Activated CD4-positive, alpha-beta T cell treated with anti-CD3 and anti-CD28 coated beads, Interleukin-2, amount 10 ng/mL, durations not matched to agents 7 days and 5 days (primary cell): Measurements from ENCODE around the gene TFF3. TPM values are rescaled to one million over a fixed set of nuclear protein-coding genes. Genes with fewer than 3 reads are reported as not detected.
A peak's percentile ranks its signal among the peaks of the same experiment; 100 is the strongest.

ENCODE experiments used
- CTCF ChIA-PET: fragments of 350-600 bp; sonication (Branson Sonifier 250); formaldehyde crosslinking; loops from one replicate; lab custom pipeline; 2021; ENCODE audit warnings: antibody characterized with exemption; lab: Charles Lee
- POLR2A ChIA-PET: fragments of 350-600 bp; sonication (Branson Sonifier 250); formaldehyde crosslinking; loops from one replicate; lab custom pipeline; 2021; ENCODE audit warnings: antibody characterized with exemption; lab: Charles Lee
- DNase-seq: peaks from one replicate; pipeline ENCODE4 v3.0.0-alpha.2; 2020
- H3K27ac Mint-ChIP-seq: one replicate; pipeline ENCODE4 v1.8.0; 2021; ENCODE audit warnings: mild to moderate bottlenecking, moderate library complexity, mixed read lengths
- H3K27me3 Mint-ChIP-seq: one replicate; pipeline ENCODE4 v1.8.0; 2021; ENCODE audit warnings: mixed read lengths
- H3K36me3 Mint-ChIP-seq: one replicate; pipeline ENCODE4 v1.8.0; 2021; ENCODE audit warnings: low read depth, mixed read lengths
- H3K4me1 Mint-ChIP-seq: one replicate; pipeline ENCODE4 v1.8.0; 2021; ENCODE audit warnings: mixed read lengths
- H3K4me3 Mint-ChIP-seq: one replicate; pipeline ENCODE4 v1.8.0; 2021; ENCODE audit warnings: mild to moderate bottlenecking, moderate library complexity, mixed read lengths
- H3K9me3 Mint-ChIP-seq: one replicate; pipeline ENCODE4 v1.8.0; 2021; ENCODE audit warnings: mixed read lengths
- total RNA-seq, 2 experiments: library from RNA; stranded (reverse); gene quantifications; one replicate each; pipeline ENCODE4 v1.2.3, GENCODE V29; 2021

TFF3 gene
- total RNA-seq, 2 experiments from 2014 or later, result not detected

DNA sequence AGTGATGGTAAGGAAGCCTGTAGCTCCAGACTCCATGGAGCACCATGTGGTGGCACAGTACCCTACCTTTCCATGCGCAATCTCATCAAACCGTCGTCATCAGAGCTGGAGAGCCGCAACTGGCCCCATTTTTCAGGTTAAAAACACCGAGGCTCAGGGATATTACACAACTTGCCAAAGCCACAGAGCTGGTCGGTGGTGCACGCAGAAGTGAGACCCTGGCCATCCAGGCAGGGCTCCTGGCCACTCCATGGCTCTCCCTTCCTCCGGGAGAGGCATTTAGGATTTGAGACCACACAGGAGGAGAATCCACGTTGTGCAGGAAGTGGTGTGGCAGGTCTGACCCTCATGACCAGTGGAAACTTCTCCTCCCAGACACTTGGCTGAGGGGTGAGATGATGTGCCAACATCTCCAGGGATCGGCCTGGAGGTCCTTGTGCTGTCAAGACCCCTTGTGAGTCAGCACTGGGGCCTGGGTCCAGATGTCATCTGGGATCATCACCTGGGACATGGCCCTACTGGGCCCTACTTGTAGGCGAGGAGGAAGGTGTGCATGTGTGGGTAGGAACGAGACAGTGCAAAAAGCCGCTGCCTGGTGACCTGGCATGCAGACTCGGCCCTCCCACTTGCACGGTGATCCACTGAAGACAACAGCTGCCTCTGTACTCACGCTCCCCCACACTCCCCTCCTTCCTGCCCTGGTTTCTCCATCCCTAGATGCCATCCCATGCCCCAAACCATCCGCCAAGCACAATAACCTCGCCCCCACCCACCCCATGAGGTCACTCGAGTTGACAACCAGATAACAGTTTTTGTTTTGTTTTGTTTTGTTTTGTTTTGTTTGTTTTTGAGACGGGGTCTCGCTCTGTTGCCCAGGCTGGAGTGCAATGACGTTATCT is 10.4 kb downstream of the TFF3 start:
- Mint-ChIP-seq H3K36me3 (no peaks in the 10 kb centered on the region), H3K27me3 (peaks cover 14% of the 10 kb centered on the region), H3K9me3 (no peaks in the 10 kb centered on the region), H3K27ac (no peak overlapping the region), H3K4me1 (peaks cover 14% of the 10 kb centered on the region), H3K4me3 (no peak overlapping the region)
- ChIA-PET CTCF (interaction anchor here (0.6 kb wide), 1 partner anchor 146 kb away, joined by 3 read pairs; no protein-coding TSS in a partner anchor), POLR2A (no interaction called here)
- DNase-seq, result no peak

DNA sequence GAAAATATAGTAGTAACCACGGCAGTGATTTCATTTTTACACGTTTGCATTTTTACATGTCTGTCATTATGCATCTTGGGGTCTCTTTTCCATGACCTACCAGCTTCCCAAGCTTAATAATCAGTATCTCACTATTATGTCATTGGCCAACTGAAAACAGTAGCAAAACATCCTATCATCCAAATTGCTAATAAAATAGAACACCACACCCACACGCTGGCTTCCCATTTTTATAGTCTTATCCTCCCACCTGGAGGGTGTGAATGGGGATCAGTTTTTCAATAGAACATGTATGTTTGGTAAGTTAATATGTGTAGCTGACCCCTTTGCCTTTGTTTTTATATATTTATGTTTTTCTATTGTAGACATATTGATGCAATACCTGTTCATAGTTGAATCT is 11.8 kb downstream of the TFF3 start:
- no peak for DNase-seq
- Mint-ChIP-seq H3K4me1 (peaks cover 20% of the 10 kb centered on the region), H3K27me3 (peaks cover 12% of the 10 kb centered on the region), H3K9me3 (no peaks in the 10 kb centered on the region), H3K36me3 (no peaks in the 10 kb centered on the region), H3K27ac (no peak overlapping the region), H3K4me3 (no peak overlapping the region)
- CTCF ChIA-PET, result no interaction called here
- POLR2A ChIA-PET, result no interaction called here

DNA sequence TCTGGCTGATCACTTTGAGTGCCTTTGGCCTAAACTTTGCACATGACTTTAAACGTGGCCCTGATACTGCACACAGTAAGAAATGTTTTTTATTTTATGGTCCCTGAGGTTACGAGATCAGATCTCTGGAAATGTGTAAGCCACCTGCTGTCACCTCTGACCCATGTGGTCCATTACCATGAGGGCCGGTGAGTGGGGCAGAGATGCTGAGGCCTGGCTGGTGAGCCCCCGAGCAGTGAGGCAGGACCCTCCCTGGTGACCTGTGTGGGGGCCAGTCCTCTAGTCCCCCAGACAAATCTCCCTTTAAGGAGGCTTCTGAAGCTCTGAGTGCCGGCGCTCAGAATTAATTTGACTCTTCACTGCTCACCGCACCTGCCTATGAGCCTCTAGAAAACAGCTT is 12.4 kb downstream of the TFF3 start:
- ChIA-PET CTCF (no interaction called here), POLR2A (no interaction called here)
- no peak overlapping the region for H3K4me3 Mint-ChIP-seq
- no peak for DNase-seq
- H3K27me3 Mint-ChIP-seq, result peaks cover 12% of the 10 kb centered on the region
- no peak overlapping the region for H3K27ac Mint-ChIP-seq
- H3K4me1 Mint-ChIP-seq, result peaks cover 22% of the 10 kb centered on the region
- no peaks in the 10 kb centered on the region for H3K36me3 Mint-ChIP-seq
- H3K9me3 Mint-ChIP-seq, result no peaks in the 10 kb centered on the region

DNA sequence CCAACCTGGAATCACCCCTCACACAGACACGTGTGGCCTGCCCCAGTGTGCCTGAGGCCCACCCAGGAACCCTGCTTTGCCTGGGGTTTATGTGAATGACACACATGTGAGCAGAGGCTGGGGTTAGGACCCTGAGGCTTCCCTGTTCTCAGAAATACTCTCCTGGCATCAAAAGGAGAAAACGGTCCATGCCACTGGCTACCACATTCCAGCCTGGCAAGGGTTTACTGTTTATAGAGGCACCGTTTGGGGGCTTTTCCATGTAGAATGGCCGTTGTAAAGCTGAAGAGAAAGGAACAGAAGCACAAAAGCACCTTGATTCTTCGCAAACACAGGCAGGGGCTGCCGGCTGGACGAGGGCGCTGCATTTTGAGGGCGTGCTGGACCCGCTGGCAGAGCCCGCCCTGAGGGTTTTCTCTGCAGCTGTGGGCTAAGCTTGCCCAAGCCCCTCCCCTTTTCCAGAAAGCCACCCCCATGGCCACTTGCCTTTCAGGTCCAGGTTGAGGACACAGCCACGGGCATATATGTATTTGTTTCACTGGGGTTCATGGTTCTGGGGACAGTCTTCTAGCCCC is 13.0 kb downstream of the TFF3 start:
- CTCF ChIA-PET, result interaction anchor here (2.6 kb wide), 1 partner anchor 8 kb away, joined by 10 read pairs; no protein-coding TSS in a partner anchor
- H3K4me1 Mint-ChIP-seq, result peaks cover 22% of the 10 kb centered on the region

DNA sequence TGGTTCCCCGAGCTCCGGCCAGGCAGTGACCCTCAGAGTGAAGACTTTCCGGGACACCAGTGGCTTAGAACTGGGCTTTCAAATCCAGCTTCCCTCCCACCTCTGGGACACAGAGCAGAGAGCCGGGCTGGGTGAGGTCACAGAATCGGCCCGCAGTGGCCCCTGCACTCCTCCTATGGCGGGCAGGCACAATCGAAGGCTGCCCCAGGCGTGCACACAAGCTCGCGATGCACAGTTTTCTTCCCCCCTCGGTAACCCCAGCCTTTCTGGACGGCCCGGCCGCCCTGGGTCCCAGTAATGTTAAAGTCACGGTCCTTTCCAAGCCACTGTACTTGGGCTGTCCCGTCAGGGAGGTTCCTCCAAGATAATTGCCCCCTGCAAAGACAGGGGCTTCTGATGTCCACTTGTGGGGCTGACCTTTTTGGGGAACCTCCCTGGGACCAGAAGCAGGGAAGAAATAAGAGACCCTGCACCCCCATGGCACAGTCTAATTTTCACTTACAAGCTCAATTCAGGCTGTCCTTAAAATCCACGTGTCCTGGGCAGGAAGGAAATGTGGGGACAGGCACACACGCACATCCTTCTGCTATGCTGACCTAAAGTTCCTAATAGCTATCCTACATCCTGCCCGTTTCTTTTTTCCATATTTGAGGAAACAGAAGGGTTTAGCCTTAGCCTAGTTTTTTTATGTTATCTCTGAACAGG is 13.7 kb downstream of the TFF3 start:
- no peak overlapping the region for H3K27ac Mint-ChIP-seq
- peaks cover 22% of the 10 kb centered on the region for H3K4me1 Mint-ChIP-seq
- POLR2A ChIA-PET, result no interaction called here
- H3K36me3 Mint-ChIP-seq, result peaks cover 2% of the 10 kb centered on the region
- peaks cover 3% of the 10 kb centered on the region for H3K27me3 Mint-ChIP-seq
- no peaks in the 10 kb centered on the region for H3K9me3 Mint-ChIP-seq
- no peak for DNase-seq
- no peak overlapping the region for H3K4me3 Mint-ChIP-seq
- CTCF ChIA-PET, result interaction anchor here (0.6 to 2.6 kb wide), 2 partner anchors 8 to 147 kb away, joined by 3 to 10 read pairs; no protein-coding TSS in a partner anchor

More for the DNA sequence above, 13.0 kb downstream of the TFF3 start:
- H3K9me3 Mint-ChIP-seq, result no peaks in the 10 kb centered on the region
- no peak for DNase-seq
- no peak overlapping the region for H3K4me3 Mint-ChIP-seq
- peaks cover 8% of the 10 kb centered on the region for H3K27me3 Mint-ChIP-seq
- POLR2A ChIA-PET, result no interaction called here
- H3K36me3 Mint-ChIP-seq, result peaks cover 1% of the 10 kb centered on the region
- H3K27ac Mint-ChIP-seq, result no peak overlapping the region

DNA sequence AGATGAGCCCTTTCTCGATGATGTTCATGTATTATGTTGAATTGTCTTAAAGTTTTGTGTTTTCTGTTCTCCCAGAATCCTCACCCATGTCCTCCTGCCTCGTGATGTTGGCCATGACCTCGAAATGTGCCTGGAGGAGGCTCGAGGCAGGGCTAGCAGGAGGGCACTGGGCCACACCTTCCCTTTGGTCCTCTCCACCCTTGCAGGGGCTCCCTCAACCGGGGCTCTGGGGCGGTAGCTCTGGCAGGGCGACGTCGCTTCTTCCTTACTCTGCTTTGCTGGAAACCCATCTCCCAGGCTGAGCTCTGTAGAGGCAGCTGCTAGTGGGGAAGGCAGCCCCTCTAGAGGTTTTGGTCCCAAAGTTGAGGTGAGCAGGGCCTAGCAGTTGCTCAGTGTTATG is 14.3 kb downstream of the TFF3 start:
- Mint-ChIP-seq H3K27me3 (peaks cover 3% of the 10 kb centered on the region), H3K9me3 (no peaks in the 10 kb centered on the region), H3K36me3 (peaks cover 2% of the 10 kb centered on the region), H3K4me1 (peaks cover 21% of the 10 kb centered on the region), H3K4me3 (no peak overlapping the region), H3K27ac (no peak overlapping the region)
- DNase-seq, result no peak
- ChIA-PET POLR2A (no interaction called here), CTCF (interaction anchor here (0.6 to 2.6 kb wide), 2 partner anchors 9 to 146 kb away, joined by 3 to 10 read pairs; no protein-coding TSS in a partner anchor)

DNA sequence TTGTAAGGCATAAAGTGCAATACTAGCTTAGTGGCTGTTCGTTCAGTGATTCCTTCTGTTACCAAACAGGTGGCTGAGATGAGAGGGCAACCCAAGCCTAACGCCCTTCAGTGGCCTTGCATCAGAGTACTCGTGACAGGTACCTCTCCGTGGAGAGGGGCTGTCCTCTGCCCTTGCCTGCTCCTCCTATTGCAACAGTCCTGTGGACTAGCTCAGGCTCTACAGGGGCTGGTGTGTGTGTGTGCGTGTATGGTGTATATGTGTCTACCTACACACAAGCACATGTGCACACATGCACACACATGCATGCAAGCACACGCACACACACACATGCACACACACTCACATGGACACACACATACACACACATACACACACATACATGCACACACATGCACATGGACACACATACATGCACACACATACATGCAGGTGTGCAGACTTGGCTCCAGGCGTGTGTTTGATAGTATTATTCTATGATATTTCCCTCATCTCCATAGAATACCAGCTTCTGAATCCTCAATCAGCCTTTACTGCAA is 15.1 kb downstream of the TFF3 start:
- Mint-ChIP-seq H3K4me1 (peaks cover 21% of the 10 kb centered on the region), H3K36me3 (peaks cover 2% of the 10 kb centered on the region), H3K9me3 (no peaks in the 10 kb centered on the region), H3K27me3 (no peaks in the 10 kb centered on the region), H3K4me3 (no peak overlapping the region), H3K27ac (peak overlapping the region; percentile 31)
- DNase-seq, result no peak
- CTCF ChIA-PET, result interaction anchor here (1.1 to 2.6 kb wide), 2 partner anchors 10 to 41 kb away, joined by 3 to 10 read pairs; no protein-coding TSS in a partner anchor
- POLR2A ChIA-PET, result no interaction called here

DNA sequence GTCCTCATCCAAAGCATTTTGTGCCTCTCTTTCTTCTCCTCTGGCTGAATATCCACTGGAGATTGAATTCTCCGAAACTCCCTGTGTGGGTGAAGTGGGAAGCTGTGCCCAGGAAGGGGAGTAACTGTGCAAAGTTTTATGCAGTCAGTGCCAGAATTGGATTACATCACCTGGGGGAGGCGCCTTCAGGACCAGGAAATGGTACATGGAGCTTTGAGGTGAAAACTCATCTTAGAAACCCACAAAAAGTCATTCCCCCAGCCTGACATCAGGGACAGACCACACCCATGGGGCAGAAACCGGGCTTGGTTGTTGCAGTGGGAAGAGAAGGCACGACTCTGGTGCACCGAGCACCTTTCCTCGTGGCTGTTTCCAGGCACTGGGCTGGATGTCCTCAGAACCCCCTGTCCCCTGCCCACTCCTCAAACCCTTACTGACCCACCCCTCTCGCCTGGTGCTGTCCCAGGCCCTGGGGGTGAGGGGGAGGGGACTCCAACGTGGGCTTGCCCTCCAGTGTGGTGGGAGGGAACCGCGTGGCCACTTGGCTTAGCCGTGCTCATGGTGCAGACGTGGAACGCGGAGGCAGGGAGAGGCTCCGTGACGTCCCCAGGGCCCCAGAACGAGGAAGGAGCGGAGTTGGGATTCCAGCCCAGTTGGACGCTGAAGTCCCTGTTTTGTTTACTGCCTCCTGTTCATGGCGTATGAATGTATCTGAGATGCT is 15.7 kb downstream of the TFF3 start:
- ChIA-PET CTCF (interaction anchor here (1.1 to 2.6 kb wide), 3 partner anchors 10 to 41 kb away, joined by 3 to 10 read pairs (median 3); no protein-coding TSS in a partner anchor), POLR2A (interaction anchor here (0.6 kb wide), 1 partner anchor 937 kb away, joined by 4 read pairs; the partner anchor contains the start of gene MX2)
- Mint-ChIP-seq H3K4me1 (peaks cover 21% of the 10 kb centered on the region), H3K4me3 (no peak overlapping the region), H3K27me3 (no peaks in the 10 kb centered on the region), H3K9me3 (no peaks in the 10 kb centered on the region), H3K27ac (peak overlapping the region; percentile 70), H3K36me3 (peaks cover 4% of the 10 kb centered on the region)
- peak; percentile 63 for DNase-seq

DNA sequence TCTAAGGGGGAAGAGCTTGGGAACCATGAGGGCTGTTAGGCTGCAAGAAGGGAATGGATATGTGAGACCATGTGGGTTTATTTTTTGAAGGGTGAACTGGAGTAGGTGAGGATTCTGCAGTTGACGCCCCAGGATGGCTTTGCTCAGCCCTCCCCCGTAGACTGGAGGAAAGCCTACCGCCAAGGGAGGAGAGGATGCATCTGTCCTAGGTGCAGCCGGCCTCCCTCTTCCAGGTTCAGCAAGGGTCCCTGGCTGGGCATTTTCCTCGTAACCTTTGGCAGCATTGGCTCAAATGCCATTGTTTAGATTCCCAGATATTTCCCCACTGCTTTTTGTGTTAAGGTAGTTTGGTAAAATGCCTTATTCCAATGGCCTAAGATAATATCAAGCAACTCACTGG is 16.6 kb downstream of the TFF3 start:
- ChIA-PET CTCF (interaction anchor here (1.1 to 1.6 kb wide), 2 partner anchors 12 to 26 kb away, joined by 3 read pairs; no protein-coding TSS in a partner anchor), POLR2A (interaction anchor here (0.6 kb wide), 1 partner anchor 937 kb away, joined by 4 read pairs; the partner anchor contains the start of gene MX2)
- DNase-seq, result no peak
- H3K4me1 Mint-ChIP-seq, result peaks cover 21% of the 10 kb centered on the region
- H3K9me3 Mint-ChIP-seq, result no peaks in the 10 kb centered on the region
- H3K27ac Mint-ChIP-seq, result no peak overlapping the region
- H3K36me3 Mint-ChIP-seq, result peaks cover 4% of the 10 kb centered on the region
- H3K27me3 Mint-ChIP-seq, result no peaks in the 10 kb centered on the region
- H3K4me3 Mint-ChIP-seq, result no peak overlapping the region

DNA sequence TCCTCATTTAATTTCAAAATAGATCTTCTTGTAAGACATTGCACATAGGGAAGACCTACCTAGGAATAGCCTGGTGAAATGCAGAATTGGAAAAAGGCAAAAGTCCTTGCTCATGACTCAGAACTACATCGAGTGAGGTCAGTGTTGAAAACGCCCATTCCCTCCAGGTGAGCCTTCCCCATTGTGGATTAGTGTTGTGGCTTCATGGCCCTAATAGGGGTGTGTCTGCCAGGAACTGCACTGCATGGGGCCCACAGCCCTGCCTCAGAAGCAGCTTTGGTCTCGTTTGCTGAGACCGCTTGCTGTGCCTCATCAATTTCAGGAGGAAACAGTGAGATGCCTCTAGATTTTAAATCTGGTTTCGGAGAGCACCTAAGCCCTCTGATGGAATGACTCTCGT is 17.0 kb downstream of the TFF3 start:
- peaks cover 21% of the 10 kb centered on the region for H3K4me1 Mint-ChIP-seq
- ChIA-PET CTCF (interaction anchor here (1.1 to 1.6 kb wide), 2 partner anchors 12 to 26 kb away, joined by 3 read pairs; no protein-coding TSS in a partner anchor), POLR2A (no interaction called here)
- H3K4me3 Mint-ChIP-seq, result no peak overlapping the region
- no peaks in the 10 kb centered on the region for H3K9me3 Mint-ChIP-seq
- DNase-seq, result no peak
- no peak overlapping the region for H3K27ac Mint-ChIP-seq
- H3K36me3 Mint-ChIP-seq, result peaks cover 4% of the 10 kb centered on the region
- H3K27me3 Mint-ChIP-seq, result no peaks in the 10 kb centered on the region

DNA sequence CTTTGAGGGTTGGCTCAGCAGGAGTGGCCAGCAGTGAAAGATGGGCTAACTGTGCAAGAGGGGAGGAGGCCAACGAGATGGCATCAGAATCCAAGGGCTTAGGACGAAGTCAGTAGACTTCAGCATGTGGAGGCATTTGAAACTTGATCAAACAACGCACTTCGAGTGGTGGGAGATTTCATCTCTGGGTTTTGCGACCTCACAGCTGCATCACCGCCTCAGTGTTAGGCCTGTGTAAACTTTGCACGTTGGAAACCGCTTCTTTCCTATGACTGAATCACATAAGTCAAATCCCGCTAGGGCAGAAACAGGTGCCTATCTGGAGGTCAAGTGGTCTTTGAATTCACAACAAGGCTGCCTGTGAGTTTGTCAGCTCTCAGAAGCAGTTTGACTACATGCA is 17.8 kb downstream of the TFF3 start:
- ChIA-PET POLR2A (no interaction called here), CTCF (interaction anchor here (1.1 to 1.6 kb wide), 3 partner anchors 13 to 152 kb away, joined by 3 to 4 read pairs (median 4); no protein-coding TSS in a partner anchor)
- Mint-ChIP-seq H3K4me1 (peaks cover 21% of the 10 kb centered on the region), H3K27ac (no peak overlapping the region), H3K4me3 (no peak overlapping the region), H3K36me3 (peaks cover 4% of the 10 kb centered on the region), H3K27me3 (no peaks in the 10 kb centered on the region), H3K9me3 (no peaks in the 10 kb centered on the region)
- no peak for DNase-seq
